GM12865 (cell line): ENCODE results near the gene EPS8.

Experiments used
- DNase-seq: peaks from one replicate; pipeline ENCODE4 v3.0.0; 2010; ENCODE audit warnings: low read depth
- H3K4me3 ChIP-seq: 2 replicates; pipeline ENCODE4 v1.5.1; 2011; ENCODE audit warnings: mild to moderate bottlenecking, low read depth, low read length, control low read depth
- CTCF ChIP-seq: IDR thresholded peaks from 2 replicates; pipeline ENCODE4 v1.5.1; 2011; ENCODE audit warnings: low read length, control low read depth, low read depth, inconsistent platforms; ENCODE audit not compliant: insufficient read depth; ENCODE audit errors: missing control alignments

Gene EPS8

GRCh38 chr12:15722951-15723350 lies 66.2 kb downstream of the EPS8 start:
- TF ChIP-seq CTCF: no peak
- DNase-seq: no peak

GRCh38 chr12:15721316-15722115 lies 67.7 kb downstream of the EPS8 start:
- TF ChIP-seq CTCF: no peak
- no peak overlapping the region for H3K4me3 ChIP-seq
- DNase-seq: no peak

More at GRCh38 chr12:15722951-15723350, 66.2 kb downstream of the EPS8 start:
- no peak overlapping the region for H3K4me3 ChIP-seq

DNA sequence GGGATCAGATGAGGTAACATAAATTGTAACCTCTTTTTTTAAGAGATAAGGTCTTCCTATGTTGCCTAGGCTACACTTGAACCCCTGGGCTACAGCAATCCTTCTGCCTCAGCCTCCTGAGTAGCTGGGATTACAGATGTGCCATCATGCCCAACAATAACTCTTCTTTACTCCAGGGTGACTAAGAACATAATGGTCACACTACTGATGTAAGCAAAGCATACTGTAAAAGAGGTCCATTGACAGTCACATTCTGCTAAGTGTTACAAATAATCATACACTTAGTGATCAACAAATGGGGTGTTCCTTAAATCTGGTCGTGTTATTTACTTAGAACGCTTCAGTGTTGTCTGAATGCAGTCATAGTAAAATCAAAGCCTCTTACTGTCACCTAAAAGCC lies 68.9 kb downstream of the EPS8 start:
- no peak overlapping the region for H3K4me3 ChIP-seq
- no peak for TF ChIP-seq CTCF
- no peak for DNase-seq

DNA sequence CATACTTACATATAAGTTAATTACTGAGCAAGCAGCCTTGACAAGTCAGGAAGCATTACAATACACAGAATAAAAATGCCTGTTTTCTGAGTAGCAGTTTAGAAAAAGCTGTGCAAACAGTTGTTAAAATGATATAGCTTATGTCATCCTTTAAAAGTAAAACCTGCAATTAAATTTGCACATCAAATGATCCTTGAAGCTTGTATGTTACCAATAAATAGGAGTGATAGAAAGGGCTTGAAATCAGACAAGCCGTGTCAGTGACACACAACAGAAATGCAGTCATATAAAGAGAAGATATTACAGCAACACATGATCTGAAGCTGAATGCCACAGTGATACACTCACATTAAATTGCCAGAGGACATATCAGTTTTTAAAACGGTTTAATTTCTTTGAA lies 70.0 kb downstream of the EPS8 start:
- H3K4me3 ChIP-seq: no peak overlapping the region
- no peak for DNase-seq
- no peak for TF ChIP-seq CTCF

- no peak for DNase-seq
- H3K4me3 ChIP-seq: no peak overlapping the region
- no peak for TF ChIP-seq CTCF
Measured at GRCh38 chr12:15717940-15718567, 71.1 kb downstream of the EPS8 start.

DNA sequence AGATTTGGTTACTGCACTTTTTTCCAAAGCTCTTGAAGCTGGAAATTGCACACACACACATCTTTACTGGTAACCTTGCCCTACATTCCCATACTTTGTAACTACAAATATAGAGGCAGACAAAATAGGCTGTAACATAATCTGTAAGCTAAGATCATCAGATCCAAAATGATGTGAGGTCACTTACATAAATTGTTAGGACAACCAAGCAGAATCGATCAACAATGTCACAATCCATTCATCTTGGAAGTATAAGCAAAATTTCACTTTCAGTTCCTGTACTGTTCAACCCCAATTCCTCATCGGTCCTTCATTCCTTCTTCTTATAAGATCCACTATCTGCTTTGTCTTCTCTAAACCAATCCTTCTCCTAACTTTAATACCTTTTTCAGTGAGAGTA lies 72.6 kb downstream of the EPS8 start:
- no peak overlapping the region for H3K4me3 ChIP-seq
- DNase-seq: no peak
- no peak for TF ChIP-seq CTCF
